Measurements from ENCODE around the gene LDHD.

DNA sequence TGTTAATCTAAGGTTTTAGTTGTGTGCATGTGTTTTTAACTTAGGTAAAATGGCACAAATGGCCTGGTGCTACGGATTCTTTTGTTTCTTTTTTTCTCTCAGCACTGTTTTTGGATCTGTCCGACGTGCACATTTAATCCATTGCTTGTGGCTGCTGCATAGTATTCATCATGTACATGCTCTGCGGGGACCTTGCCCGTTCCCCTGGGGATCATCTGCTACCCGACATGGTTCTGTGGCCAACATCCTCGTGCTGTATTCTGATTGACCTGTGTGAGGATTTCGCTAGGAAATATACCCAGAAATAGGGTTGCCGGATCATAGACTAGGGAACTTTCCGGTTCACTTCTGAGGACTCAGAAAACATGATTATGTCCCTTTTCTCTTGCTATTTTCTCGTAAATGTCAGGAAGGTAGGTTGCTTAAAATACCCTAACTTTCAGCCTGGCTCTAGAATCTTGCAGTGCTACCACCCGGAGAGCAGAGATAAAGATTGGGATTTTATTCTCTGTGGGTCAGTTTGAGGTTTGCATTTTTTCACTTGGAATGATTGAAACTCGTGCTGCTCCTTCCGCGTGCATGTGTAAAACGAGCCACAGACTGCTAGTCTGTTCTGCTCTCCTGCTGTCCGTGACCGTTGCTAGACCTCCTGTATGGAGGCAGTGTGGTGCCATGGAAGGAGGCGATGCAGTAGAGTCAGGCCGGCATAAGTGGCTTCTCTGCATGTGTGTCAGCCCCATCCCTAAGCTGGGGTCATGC lies 42.9 kb downstream of the LDHD start:
- TF ChIP-seq SIN3A (IDR thresholded peaks at IDR 0.05; ENCODE audit: low read depth, low read length) (no peak), MTA3 (IDR thresholded peaks at IDR 0.05; ENCODE audit: borderline replicate concordance, low read length) (no peak), SMC3 (IDR thresholded peaks at IDR 0.05; ENCODE audit: borderline replicate concordance, low read length) (no peak), EZH2 (IDR thresholded peaks at IDR 0.05; ENCODE audit: borderline replicate concordance, control insufficient read depth, low read depth, low read length) (no peak), POLR2A (IDR thresholded peaks at IDR 0.05; ENCODE audit: low read depth, low read length) (no peak), GABPA (IDR thresholded peaks at IDR 0.05; ENCODE audit: low read depth) (no peak)
- TF ChIP-seq, protein P1, sequence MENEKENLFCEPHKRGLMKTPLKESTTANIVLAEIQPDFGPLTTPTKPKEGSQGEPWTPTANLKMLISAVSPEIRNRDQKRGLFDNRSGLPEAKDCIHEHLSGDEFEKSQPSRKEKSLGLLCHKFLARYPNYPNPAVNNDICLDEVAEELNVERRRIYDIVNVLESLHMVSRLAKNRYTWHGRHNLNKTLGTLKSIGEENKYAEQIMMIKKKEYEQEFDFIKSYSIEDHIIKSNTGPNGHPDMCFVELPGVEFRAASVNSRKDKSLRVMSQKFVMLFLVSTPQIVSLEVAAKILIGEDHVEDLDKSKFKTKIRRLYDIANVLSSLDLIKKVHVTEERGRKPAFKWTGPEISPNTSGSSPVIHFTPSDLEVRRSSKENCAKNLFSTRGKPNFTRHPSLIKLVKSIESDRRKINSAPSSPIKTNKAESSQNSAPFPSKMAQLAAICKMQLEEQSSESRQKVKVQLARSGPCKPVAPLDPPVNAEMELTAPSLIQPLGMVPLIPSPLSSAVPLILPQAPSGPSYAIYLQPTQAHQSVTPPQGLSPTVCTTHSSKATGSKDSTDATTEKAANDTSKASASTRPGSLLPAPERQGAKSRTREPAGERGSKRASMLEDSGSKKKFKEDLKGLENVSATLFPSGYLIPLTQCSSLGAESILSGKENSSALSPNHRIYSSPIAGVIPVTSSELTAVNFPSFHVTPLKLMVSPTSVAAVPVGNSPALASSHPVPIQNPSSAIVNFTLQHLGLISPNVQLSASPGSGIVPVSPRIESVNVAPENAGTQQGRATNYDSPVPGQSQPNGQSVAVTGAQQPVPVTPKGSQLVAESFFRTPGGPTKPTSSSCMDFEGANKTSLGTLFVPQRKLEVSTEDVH (IDR thresholded peaks at IDR 0.05; ENCODE audit: low read depth, partially characterized antibody), result no peak
- TF ChIP-seq, protein P2, sequence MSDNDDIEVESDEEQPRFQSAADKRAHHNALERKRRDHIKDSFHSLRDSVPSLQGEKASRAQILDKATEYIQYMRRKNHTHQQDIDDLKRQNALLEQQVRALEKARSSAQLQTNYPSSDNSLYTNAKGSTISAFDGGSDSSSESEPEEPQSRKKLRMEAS (IDR thresholded peaks at IDR 0.05; ENCODE audit: low read depth, low read length), result no peak
